Stimulated activated CD4-positive, alpha-beta T cell treated with anti-CD3 and anti-CD28 coated beads, Interleukin-12 subunit alpha, Interleukin-12 subunit beta, amount 100 ng/mL, for 4 hours (primary cell): ENCODE data around the gene ZNF763.
"Not testable (repeated sequence)": the region's sequence is repeated elsewhere in the genome, so short reads cannot be mapped to it uniquely, and the experiment has no call there.

Source experiments
- DNase-seq: peaks from one replicate; pipeline ENCODE4 v3.0.0-alpha.2; 2020

ZNF763 gene

DNA sequence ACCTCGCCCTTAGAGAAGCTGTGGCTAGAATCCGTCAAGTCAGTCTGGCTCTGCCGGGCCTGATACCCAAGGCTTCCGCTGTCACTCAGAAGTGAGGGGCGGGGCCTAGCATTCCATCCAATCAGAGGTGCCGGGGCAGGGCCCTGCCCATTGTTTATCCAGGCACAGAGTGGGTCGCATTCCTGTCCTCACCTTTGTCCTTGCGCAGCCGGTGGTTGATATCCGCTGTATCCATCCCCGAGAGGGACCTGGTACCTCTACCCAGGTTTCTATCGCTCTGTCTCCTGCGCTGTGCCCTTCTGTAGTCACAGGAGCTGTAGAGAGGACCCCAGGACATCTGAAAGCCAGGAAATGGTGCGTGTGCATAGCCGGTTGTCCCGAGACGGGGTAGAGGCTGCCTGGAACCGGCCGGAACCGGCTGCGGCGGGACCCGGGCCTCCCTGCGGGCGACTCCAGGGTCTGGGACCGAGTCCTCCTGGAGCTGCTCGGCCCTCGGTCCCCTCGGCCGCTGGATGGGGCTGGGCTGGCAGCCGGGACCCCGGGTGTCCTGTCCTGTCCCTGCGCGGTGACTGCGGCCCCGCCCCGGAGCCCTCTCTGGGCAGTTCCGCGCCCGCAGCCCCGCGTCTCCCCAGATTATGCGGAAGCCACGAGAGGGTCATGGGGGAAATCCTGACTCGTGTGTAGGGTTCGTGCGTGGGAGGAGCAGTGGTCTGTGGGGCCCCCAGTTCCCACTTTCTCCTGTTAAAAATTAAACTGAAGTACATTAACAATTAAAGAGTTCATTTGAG lies at the start of gene ZNF763:
Gene ZNF763, plus strand, starts transcription at position 183 of the 788 bp plus-strand sequence. Its CDS starts 169 bp downstream, at position 352.
- DNase-seq = peak; percentile 82

DNA sequence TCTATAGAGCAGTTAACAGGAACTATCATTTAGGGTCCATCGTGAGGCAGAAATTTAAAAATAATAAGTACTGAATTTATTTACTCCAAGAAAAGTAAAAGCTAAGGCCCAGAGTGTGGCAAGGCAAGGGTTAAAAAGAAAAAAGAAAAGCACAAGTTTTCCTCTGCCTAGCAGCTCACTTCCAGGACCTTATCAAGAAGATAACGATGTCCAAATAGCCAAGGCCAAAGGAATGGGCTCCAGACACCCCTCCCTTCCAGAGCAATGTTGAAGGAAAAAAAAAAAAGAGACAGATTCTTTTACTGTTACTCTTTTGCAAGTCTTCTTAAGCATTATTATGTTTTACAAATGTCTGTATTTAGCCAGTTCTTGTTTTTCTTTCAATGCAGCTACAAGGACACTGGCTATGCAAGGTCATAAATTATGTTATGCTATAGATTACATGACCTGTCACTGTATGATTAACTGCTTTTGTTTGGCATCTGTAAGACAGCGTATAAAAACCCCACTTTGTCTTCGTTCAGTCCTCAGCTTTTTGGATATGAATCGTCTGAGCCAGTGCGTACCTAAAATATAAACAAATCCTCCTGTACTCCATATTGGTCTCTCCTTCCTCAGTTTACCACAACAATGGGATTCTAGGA lies 42.9 kb upstream of the ZNF763 start:
- no peak for DNase-seq

- DNase-seq = peak; percentile 88
These were observed 39.8 kb upstream of the ZNF763 start, which contains the start of gene ZNF700 for GRCh38 chr19:11924886-11925650. TSS of gene ZNF700 (plus strand) at chr19:11925107. CDS start at chr19:11925211, 104 bp downstream.

GRCh38 chr19:11925651-11926187 lies 39.1 kb upstream of the ZNF763 start:
- not testable (repeated sequence) for DNase-seq

GRCh38 chr19:11927227-11927626 lies 37.6 kb upstream of the ZNF763 start:
- no peak for DNase-seq

GRCh38 chr19:11931051-11931450 lies 33.8 kb upstream of the ZNF763 start:
- no peak for DNase-seq

GRCh38 chr19:11931513-11931912 lies 33.3 kb upstream of the ZNF763 start:
- DNase-seq = no peak

- not testable (repeated sequence) for DNase-seq
These were observed 29.0 kb upstream of the ZNF763 start for GRCh38 chr19:11935829-11936228.

DNA sequence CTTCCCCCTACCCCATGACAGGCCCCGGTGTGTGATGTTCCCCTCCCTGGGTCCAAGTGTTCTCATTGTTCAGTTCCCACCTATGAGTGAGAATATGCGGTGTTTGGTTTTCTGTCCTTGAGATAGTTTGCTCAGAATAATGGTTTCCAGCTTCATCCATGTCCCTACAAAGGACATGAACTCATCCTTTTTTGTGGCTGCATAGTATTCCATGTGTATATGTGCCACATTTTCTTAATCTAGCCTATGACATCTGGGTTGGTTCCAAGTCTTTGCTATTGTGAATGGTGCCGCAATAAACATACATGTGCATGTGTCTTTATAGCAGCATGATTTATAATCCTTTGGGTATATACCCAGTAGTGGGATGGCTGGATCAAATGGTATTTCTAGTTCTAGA lies 26.5 kb upstream of the ZNF763 start:
- not testable (repeated sequence) for DNase-seq

- DNase-seq = not testable (repeated sequence)
These were observed 23.4 kb upstream of the ZNF763 start for GRCh38 chr19:11941361-11941887.

- DNase-seq = no peak
These were observed 22.6 kb upstream of the ZNF763 start for GRCh38 chr19:11942008-11942842.

DNA sequence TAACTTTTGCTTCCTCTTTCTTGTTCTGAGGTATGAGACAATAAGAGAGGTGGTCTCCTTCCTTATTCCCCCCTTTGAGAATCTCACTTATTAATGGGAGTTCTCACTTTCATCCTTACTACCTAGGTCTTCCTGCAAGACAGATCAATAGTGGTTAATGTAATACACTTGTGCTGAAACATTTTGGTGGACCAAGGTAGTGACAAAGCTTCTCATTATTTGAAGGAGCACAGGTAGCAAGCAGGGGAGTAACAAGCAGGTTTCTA lies 22.1 kb upstream of the ZNF763 start:
- DNase-seq = no peak

DNA sequence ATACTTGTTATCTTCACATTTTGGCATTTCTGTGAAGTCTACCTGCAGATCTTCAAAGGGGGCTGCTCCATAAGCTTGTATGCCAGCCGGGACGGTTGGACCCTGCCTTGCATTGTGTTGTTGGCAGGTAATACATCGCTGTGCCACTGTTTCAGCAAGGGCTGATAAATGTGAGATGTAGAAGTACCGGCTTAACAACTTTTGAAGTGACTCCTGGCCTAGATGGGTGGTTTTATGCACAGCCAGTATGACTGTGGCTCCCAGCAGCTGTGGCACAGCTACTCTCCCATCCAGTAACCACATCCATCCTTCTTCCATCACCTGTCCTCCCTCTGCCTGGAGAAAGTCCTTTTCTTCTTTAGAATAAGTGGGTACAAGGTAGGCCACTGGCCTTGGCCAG lies 20.2 kb upstream of the ZNF763 start:
- no peak for DNase-seq

DNA sequence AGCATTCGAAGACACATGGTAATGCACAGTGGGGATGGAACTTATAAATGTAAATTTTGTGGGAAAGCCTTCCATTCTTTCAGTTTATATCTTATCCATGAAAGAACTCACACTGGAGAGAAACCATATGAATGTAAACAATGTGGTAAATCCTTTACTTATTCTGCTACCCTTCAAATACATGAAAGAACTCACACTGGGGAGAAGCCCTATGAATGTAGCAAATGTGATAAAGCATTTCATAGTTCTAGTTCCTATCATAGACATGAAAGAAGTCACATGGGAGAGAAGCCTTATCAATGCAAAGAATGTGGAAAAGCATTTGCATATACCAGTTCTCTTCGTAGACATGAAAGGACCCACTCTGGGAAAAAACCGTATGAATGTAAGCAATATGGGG lies 16.2 kb upstream of the ZNF763 start:
- DNase-seq = no peak

DNA sequence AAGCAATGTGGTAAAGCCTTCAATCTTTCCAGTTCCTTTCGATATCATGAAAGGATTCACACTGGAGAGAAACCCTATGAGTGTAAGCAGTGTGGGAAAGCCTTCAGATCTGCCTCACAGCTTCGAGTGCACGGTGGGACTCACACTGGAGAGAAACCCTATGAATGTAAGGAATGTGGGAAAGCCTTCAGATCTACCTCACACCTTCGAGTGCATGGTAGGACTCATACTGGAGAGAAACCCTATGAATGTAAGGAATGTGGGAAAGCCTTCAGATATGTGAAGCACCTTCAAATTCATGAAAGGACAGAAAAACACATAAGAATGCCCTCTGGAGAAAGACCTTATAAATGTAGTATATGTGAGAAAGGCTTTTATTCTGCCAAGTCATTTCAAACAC lies 15.6 kb upstream of the ZNF763 start:
- DNase-seq = no peak

GRCh38 chr19:11949614-11950080 lies 15.2 kb upstream of the ZNF763 start:
- not testable (repeated sequence) for DNase-seq

GRCh38 chr19:11950312-11950711 lies 14.5 kb upstream of the ZNF763 start:
- no peak for DNase-seq

DNA sequence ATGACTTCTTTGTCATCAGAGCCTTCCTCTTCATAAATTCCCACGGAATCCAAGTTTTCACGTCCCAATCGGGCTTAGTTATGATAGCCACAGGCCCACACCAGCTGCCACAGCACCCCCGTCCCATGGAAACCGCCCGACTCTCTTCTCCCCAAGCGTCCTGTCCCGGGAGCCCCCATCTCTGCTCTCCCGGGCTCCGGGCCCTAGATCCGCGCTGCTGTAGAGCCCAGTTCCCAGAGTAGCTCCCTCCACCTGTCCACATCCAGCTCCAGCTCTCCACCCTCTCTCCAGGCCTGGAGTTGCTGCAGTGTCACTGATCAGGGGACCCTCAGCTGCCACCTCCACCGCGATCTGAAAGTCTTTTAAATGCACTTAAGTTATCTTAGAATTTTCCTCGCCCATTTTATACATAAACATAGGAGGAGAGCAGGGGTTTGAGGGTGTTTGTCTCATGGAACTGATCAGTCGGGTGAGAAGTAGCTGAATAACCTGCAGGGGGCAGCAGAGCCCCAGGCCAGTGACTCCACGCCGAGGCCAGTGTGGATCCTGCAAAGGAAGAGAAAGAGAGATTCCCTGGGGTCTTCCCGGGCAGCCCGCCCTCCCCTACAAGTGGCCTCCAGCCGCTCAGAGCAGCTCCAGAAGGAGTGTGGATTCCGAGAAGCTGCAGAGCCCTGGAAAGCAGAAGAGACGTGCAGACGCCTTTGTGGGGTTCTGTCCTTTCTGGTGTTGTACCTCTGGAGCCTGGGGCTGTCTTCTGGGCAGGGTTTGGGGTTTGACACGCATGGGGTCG lies 1.1 kb upstream of the ZNF763 start:
- DNase-seq = peak; percentile 71

DNA sequence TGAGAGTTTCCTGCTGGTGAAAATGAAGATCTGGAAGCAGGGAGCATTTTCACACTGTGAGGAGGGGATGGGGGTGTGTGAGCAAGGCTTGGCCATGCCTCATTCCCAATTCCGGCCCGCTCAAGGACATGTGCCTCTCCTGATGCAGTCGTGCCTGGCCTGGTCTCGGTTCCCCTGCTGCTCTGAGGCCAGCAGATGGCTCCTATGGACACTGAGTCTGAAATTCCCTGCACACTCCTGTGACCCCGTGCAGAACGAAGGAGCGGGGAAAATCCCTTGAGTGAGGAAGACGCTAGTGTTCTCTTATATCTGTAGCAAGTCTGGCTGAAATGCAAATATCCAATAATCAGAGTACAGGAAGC lies 363 bp upstream of the ZNF763 start:
- DNase-seq = no peak

DNA sequence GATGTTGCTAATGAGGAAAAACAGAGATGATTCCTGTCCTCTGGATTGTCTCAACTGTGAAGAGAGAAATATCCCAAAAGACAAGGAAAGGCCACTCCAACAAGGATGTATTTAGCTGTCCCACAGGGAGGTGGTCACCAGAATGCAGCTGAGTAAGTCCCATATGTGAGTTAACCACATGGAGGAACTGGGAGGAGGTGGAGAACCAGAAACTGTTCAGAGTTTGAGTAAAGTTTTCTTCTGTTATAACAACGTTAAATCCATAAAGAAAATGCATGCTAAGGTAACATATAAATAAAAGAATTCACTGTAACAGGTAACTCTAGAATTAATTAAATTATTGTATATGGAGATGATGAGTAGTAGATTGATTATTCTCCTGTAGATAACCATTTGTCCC lies 5.3 kb downstream of the ZNF763 start:
- DNase-seq = no peak

DNA sequence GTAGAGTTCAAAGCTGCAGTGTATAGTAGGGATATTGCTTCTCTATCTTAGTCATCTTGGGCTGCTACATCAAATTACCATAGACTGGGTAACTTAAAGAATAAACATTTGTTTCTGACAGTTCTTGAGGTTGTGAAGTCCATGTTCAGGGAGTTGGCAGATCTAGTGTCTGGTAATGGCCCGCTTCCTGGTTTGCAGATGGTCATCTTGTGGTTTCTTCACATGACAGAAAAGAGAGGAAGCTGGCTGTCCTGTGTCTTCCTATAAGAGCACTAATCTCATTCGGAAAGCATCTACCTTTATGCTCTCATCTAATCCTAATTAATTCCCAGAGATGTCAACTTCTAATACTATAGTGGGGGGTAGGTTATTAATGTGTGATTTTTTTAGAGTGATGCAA lies 6.2 kb downstream of the ZNF763 start:
- no peak for DNase-seq
